Activated CD8-positive, alpha-beta T cell treated with anti-CD3 and anti-CD28 coated beads for 36 hours (primary cell): ENCODE data around the gene HMCN2. TPM values are rescaled to one million over a fixed set of nuclear protein-coding genes. Genes with fewer than 3 reads are reported as not detected.

Source experiments
- ATAC-seq: fragments of 200-7000 bp; cut with Tn5 transposase; one replicate; pipeline ENCODE4 v1.10.0; 2021; ENCODE audit warnings: mild to moderate bottlenecking, moderate library complexity
- CTCF ChIA-PET: fragments of 350-600 bp; sonication (Branson Sonifier 250); formaldehyde crosslinking; loops from one replicate; lab custom pipeline; 2021; ENCODE audit warnings: antibody characterized with exemption; lab: Charles Lee
- POLR2A ChIA-PET: fragments of 350-600 bp; sonication (Branson Sonifier 250); formaldehyde crosslinking; loops from one replicate; lab custom pipeline; 2021; ENCODE audit warnings: antibody characterized with exemption; lab: Charles Lee
- DNase-seq: peaks from one replicate; pipeline ENCODE4 v3.0.0-alpha.2; 2020
- H3K27ac Mint-ChIP-seq: one replicate; pipeline ENCODE4 v1.8.0; 2021; ENCODE audit warnings: mild to moderate bottlenecking, mixed read lengths
- H3K27me3 Mint-ChIP-seq: one replicate; pipeline ENCODE4 v1.8.0; 2021; ENCODE audit warnings: mixed read lengths
- H3K36me3 Mint-ChIP-seq: one replicate; pipeline ENCODE4 v1.8.0; 2021; ENCODE audit warnings: low read depth, mixed read lengths
- H3K4me1 Mint-ChIP-seq: one replicate; pipeline ENCODE4 v1.8.0; 2021; ENCODE audit warnings: low read depth, mixed read lengths
- H3K4me3 Mint-ChIP-seq: one replicate; pipeline ENCODE4 v1.8.0; 2021; ENCODE audit warnings: mild to moderate bottlenecking, moderate library complexity, mixed read lengths
- H3K9me3 Mint-ChIP-seq: one replicate; pipeline ENCODE4 v1.8.0; 2021; ENCODE audit warnings: mixed read lengths
- CTCF ChIP-seq: fragments of 200-600 bp; IDR thresholded peaks from one replicate; pipeline ENCODE4 v1.8.0; 2022; ENCODE audit warnings: antibody characterized with exemption, mild to moderate bottlenecking
- intact Hi-C: fragments of 100-400 bp; cut with micrococcal nuclease; formaldehyde crosslinking; loops from one replicate; pipeline ENCODE4 v1.10.0; 2022
- total RNA-seq, 2 experiments: library from RNA; stranded (reverse); gene quantifications; one replicate each; pipeline ENCODE4 v1.2.3, GENCODE V29; 2021

Gene HMCN2
- total RNA-seq, 2 experiments from 2014 or later, result not detected

GRCh38 chr9:130402243-130402642 is 136.7 kb downstream of the HMCN2 start:
- no peak overlapping the region for H3K27ac Mint-ChIP-seq
- H3K4me1 Mint-ChIP-seq, result no peaks in the 10 kb centered on the region
- DNase-seq (no peak), ATAC-seq (no peak)
- CTCF ChIA-PET, result no interaction called here
- POLR2A ChIA-PET, result no interaction called here
- H3K9me3 Mint-ChIP-seq, result no peaks in the 10 kb centered on the region
- no peak overlapping the region for H3K4me3 Mint-ChIP-seq
- H3K36me3 Mint-ChIP-seq, result no peaks in the 10 kb centered on the region
- TF ChIP-seq CTCF, result no peak
- intact Hi-C loops, result no loop called here
- no peaks in the 10 kb centered on the region for H3K27me3 Mint-ChIP-seq

GRCh38 chr9:130402645-130403440 is 137.3 kb downstream of the HMCN2 start:
- H3K9me3 Mint-ChIP-seq, result no peaks in the 10 kb centered on the region
- no peak for TF ChIP-seq CTCF
- H3K27ac Mint-ChIP-seq, result no peak overlapping the region
- ATAC-seq, result no peak
- no peak overlapping the region for H3K4me3 Mint-ChIP-seq
- no peak for DNase-seq
- H3K4me1 Mint-ChIP-seq, result no peaks in the 10 kb centered on the region
- POLR2A ChIA-PET, result no interaction called here
- no peaks in the 10 kb centered on the region for H3K36me3 Mint-ChIP-seq
- intact Hi-C loops, result no loop called here
- no peaks in the 10 kb centered on the region for H3K27me3 Mint-ChIP-seq
- CTCF ChIA-PET, result no interaction called here

- no peak for DNase-seq
Measured at GRCh38 chr9:130405657-130406257, 140.2 kb downstream of the HMCN2 start.

GRCh38 chr9:130406278-130406895 is 140.8 kb downstream of the HMCN2 start:
- ATAC-seq, result no peak
- Mint-ChIP-seq H3K4me3 (no peak overlapping the region), H3K36me3 (no peaks in the 10 kb centered on the region), H3K27ac (no peak overlapping the region), H3K9me3 (no peaks in the 10 kb centered on the region), H3K27me3 (no peaks in the 10 kb centered on the region), H3K4me1 (no peaks in the 10 kb centered on the region)
- intact Hi-C loops, result no loop called here
- CTCF ChIA-PET, result no interaction called here
- no peak for DNase-seq
- POLR2A ChIA-PET, result no interaction called here
- TF ChIP-seq CTCF, result no peak

More at GRCh38 chr9:130405657-130406257, 140.2 kb downstream of the HMCN2 start:
- Mint-ChIP-seq H3K9me3 (no peaks in the 10 kb centered on the region), H3K4me1 (no peaks in the 10 kb centered on the region), H3K36me3 (no peaks in the 10 kb centered on the region), H3K27ac (no peak overlapping the region), H3K4me3 (no peak overlapping the region), H3K27me3 (no peaks in the 10 kb centered on the region)
- ATAC-seq, result no peak
- no peak for TF ChIP-seq CTCF
- intact Hi-C loops, result no loop called here
- CTCF ChIA-PET, result no interaction called here
- POLR2A ChIA-PET, result no interaction called here
